GM18873 (cell line): Measurements from ENCODE around the gene SLC9A3.
"Not testable (repeated sequence)": the region's sequence is repeated elsewhere in the genome, so short reads cannot be mapped to it uniquely, and the experiment has no call there.

Experiments used
- ATAC-seq: cut with Tn5 transposase; IDR thresholded peaks from one replicate; pipeline ENCODE4 v1.9.1; 2021; ENCODE audit warnings: mild to moderate bottlenecking, moderate library complexity, moderate number of reproducible peaks; ENCODE audit not compliant: unreplicated experiment, low FRiP score

SLC9A3 gene

DNA sequence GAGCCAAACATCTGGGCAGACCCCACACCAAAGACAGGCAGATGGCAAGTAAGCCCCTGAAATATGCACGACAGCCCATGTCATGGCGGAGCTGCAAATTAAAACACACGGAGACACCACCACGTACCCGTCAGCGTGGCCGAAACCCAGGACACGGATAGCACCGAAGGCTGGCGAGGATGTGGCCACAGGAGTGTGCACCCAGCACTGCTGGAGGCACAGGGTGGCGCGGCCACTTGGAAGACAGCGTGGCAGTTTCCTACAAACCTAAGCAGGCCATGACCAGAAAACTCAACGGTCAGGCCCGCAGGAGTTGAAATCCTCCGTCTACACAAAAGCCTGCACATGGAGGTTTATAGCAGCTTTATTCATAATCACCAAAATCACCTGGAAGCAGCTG, 12.8 kb downstream of the SLC9A3 start:
- no peak for ATAC-seq

DNA sequence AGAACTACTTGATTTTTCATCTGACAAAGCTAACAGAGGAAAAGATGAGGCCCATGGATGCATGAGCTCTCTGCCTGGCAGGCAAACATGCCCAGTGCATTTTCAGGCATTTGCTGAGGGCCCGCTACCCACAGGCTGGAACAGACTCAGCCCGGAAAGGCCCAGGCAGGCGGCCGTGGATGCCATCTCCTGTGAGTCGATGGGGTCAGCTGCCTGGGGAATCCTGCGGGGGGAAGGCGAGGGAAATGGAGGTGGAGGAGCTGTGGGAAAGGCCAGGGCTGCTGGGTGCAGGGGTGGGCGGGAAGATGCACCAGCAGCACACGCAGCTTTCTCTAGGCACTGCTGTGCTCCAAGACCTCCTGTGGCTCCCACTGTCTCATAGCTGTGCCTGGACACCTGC, 13.7 kb downstream of the SLC9A3 start:
- ATAC-seq: no peak

- ATAC-seq: no peak
These were observed 14.6 kb downstream of the SLC9A3 start for GRCh38 chr5:509611-510185.

DNA sequence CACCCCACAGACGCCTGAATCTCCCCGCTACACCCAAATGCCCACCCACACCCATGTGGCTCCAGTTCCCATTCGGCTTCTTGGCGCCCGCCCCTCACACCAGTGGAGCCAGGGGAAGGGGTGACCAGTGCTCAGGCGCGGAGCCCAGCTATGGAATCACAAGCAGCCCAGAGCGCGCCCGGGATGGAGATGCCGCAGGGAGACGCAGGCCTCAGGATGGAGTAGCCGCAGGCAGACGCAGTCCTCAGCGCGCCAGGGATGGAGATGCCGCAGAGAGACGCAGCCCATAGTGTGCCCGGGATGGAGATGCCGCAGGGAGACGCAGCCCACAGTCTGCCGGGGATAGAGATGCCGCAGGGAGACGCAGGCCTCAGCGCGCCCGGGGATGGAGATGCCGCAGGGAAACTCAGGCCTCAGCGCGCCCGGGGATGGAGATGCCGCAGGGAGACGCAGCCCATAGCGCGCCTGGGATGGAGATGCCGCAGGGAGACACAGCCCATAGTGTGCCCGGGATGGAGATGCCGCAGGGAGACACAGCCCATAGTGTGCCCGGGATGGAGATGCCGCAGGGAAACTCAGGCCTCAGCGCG, 16.2 kb downstream of the SLC9A3 start:
- ATAC-seq: not testable (repeated sequence)

DNA sequence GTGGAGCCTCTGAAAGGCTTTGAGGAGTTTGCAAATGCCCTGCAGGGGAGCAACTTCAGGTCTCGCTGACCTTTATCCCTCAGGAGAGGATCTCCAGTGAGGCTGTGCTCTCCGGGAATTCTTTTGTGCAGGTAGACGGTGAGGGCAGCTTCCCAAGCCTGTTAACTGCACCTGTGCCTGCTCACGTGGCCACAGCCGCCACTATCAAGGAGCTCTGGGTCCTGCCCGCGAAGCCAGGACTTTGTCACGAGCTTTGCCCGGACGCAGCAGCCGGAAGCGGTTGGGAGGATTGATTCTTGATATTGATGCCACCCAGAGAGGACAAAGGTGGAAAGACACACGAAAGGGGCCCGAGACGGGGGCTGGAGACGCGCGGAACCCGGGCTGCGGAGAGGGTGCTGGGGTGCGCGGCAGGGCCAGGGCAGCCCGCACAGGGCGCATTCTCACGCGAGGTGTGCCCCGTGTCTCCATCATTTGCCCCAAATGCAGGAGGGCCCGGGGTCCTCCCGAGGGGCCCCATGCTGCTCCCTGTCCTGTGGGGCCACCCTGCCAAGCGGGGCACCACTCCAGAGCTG, 18.2 kb downstream of the SLC9A3 start:
- no peak for ATAC-seq

DNA sequence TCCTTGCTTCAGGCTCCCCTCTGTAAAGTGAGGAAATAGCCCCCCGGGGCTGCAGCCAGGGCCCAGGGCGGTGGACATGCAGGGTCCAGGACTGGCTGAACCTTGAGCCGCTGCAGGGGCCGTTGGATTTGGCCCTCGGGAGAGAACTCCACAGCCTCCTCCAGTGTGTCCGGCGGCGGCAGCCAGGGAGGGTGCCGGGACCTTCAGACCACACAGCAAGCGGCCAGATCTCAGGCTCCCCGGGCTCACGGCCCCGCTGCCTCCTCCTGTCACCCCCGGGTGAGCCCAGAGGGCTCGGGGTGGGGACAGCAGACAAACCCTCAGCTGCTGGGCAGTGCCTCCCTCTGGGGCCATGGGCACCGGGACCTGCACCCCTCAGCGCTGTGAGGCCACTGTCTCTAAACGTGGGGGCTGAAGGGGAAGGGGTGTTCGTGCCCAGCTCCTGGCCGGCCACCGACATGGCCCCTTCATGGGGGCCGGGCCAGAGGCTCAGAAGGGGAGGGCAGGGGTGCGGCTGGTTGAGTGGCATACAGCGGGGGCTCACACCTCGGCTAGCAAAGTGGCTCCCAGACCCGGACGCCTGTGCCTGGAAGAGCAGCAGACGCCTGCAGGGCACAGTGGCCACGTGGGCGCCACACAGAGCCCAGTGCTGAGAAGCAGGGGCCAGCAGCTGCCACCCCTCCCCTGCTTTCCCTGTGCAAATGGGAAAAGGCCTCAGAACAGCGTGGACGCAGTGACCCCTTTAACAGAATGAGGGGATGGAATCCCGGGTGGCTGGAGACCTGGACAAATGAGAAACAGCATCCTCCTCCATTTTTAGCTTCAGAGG, 19.7 kb downstream of the SLC9A3 start:
- ATAC-seq: no peak

GRCh38 chr5:502325-503079, 21.7 kb downstream of the SLC9A3 start:
- ATAC-seq: no peak

- no peak for ATAC-seq
These were observed 22.4 kb downstream of the SLC9A3 start for GRCh38 chr5:501831-502184.

DNA sequence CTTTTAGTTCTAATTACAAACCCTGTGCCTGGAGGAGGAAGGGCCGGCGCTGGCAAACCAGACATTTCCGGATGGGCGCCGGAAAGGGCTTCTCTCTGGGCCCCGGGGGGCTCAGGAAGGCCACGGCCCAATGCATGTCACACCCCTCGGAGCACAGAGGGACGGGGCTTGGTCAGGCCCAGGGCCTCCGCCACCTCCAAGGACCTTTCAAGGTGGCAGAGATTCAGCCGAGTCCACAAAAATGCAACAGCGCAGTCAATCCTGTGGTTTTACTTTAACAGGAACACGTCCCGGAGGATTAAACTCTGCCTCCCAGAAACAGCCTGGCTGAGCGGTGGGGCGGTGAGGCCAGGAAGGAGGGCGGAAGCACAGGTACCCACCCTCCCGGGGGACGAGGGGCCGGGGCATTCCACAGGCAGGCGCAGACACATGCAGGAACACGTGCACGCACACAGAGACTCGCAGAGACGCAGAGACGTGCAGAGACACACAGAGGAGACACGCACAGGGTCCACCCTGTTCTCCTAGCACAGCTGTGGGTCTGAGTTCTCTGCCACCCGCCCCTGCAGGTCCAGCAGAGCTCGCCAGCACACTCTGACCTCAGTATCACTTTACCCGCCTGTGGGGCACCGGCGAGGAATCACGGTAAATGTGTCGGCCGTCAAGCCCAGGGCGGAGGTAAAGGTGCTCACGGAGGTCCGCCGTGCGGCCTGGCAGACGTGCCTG, 23.0 kb downstream of the SLC9A3 start:
- no peak for ATAC-seq

DNA sequence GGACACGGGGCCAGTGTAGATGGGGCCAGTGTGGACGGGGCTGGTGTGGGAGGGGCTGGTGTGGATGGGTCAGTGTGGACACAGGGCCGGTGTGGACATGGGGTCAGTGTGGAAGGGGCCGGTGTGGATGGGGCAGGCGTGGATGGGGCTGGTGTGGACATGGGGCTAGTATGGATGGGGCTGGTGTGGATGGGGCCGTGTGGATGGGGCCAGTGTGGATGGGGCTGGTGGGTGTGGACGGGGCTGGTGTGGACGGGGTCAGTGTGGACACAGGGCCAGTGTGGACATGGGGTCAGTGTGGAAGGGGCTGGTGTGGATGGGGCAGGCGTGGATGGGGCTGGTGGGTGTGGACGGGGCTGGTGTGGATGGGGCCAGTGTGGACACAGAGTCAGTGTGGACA, 23.8 kb downstream of the SLC9A3 start:
- no peak for ATAC-seq

DNA sequence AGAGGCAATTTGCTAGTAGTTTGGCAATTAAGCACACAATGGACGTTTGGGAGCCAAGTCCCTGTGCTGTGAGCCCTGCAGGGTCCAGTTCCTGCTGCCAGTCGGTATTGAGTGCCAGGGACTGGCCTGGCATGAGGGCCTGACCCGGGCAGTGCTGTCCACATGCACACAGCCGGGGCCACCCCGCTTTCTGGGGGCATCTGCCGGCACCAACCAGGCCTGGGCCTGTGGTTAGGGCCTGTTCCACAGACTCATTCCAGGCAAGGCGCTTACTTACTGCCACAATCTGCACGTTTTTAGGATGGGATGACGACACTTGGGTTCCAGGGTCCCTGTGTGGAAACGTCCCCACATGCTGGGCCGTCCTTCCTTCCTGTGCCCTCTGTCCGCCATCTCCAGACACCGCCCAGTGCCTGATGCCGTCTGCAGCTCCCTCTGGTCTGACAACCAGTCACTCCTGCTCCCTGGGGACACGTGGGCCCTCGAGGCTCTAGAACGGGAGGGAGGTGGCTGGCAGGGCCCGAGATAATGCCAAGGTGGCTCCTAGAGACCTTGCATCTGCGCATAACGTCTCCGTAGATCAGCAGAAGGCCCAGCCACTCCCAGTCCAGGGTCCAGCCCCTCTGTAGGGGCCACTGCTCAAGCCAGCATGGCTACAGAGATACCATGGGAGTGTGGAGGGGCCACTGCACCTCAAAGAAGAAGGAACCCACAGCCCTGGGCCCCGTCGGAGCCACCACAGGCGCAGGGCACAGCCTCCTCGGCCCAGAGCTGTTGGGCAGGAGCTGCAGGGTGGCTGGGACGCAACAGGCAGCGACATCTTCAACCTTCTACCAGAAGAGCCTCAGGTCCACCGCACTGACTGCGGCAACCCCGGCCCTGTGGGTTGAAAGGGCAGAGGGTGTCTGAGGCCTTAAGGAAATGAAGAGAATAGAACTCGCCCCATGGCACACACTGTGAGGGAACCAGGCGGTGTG, 24.7 kb downstream of the SLC9A3 start:
- no peak for ATAC-seq

- ATAC-seq: no peak
These were observed 26.3 kb downstream of the SLC9A3 start for GRCh38 chr5:497871-498509.

GRCh38 chr5:497090-497700, 27.1 kb downstream of the SLC9A3 start:
- ATAC-seq: no peak

GRCh38 chr5:496028-496427, 28.2 kb downstream of the SLC9A3 start:
- no peak for ATAC-seq

GRCh38 chr5:494667-495255, 29.5 kb downstream of the SLC9A3 start:
- ATAC-seq: no peak

GRCh38 chr5:493758-494157, 30.5 kb downstream of the SLC9A3 start:
- ATAC-seq: no peak

GRCh38 chr5:493119-493701, 31.0 kb downstream of the SLC9A3 start:
- no peak for ATAC-seq
